CD4-positive, alpha-beta T cell treated with Interleukin-2 at 100 ng/mL for 4 hours (primary cell): ENCODE data around the gene KMT2D.
A peak's percentile ranks its signal among the peaks of the same experiment; 100 is the strongest.
"Not testable (repeated sequence)": the region's sequence is repeated elsewhere in the genome, so short reads cannot be mapped to it uniquely, and the experiment has no call there.

ENCODE experiments used
- DNase-seq: peaks from one replicate; pipeline ENCODE4 v3.0.0-alpha.2; 2020; ENCODE audit warnings: low spot score

The KMT2D gene

DNA sequence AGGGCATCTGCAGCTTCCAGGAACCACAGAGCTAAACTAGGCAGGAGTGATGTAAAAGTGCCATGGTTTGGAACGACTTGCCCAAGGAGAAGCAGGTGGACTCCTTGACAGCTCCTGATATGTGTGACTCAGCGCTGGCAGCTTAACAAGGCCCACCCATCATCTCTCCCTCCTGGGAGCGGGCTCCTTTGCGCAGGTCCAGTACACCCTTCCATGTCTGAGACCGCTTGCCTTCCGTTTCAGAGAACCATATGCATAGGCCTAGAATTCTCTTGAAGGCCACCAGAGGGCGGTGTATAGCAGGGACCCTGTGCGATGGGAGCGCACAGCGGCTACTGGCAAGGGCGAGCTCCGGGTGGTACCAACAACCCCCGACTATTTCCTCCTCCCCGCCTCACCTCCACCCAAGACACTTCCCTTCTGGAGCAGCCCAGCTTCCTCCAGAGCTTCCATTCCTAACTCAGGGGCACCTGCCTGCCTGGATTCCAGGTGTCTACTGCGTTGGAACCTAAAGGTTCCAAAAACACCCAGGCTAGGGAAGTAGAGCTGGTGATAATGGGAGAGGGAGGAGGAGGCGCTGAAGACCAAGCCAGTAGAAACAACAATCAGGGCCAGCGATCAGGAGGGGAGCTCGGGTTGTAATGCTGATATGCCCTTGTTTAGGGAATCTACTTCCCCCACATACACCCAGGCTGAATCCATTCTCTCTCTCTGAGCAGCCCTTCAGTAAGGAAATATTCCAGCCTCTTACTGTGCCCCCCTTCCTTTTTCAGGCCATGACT lies 27.7 kb upstream of the KMT2D start:
- peak; percentile 79 for DNase-seq

DNA sequence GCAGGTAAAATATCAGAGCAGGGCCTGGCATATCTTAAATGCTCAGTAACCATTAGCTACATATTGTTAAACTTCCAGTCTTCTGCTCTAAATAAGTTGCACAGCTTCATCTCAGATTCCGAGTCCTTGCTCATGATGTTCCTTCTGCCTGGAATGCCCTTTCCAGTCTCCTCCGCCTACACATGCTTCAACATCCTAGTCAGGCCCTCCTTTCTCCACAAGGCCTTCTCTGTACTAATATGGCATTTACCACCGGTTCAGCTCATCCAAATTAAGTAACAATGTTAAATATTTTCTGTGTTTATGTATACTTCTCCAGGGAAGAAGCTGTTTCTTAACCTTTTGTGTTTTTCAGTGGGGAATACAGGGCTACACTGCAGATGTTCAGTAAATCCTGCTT lies 25.5 kb upstream of the KMT2D start:
- no peak for DNase-seq

GRCh38 chr12:49084438-49084837 lies 23.8 kb upstream of the KMT2D start:
- DNase-seq: no peak

GRCh38 chr12:49079793-49080192 lies 19.2 kb upstream of the KMT2D start:
- no peak for DNase-seq

- no peak for DNase-seq
These were observed 10.4 kb upstream of the KMT2D start for GRCh38 chr12:49070971-49071370.

GRCh38 chr12:49069507-49070346 lies 9.1 kb upstream of the KMT2D start, which contains the start of gene RHEBL1:
Gene RHEBL1 (minus strand): TSS chr12:49069979. CDS start chr12:49069785, 194 bp downstream.
- DNase-seq: peak; percentile 99

GRCh38 chr12:49068879-49069506 lies 8.4 kb upstream of the KMT2D start:
- no peak for DNase-seq

- no peak for DNase-seq
These were observed 5.5 kb upstream of the KMT2D start for GRCh38 chr12:49066120-49066519.

GRCh38 chr12:49064767-49065152 lies 4.2 kb upstream of the KMT2D start:
- DNase-seq: no peak

DNA sequence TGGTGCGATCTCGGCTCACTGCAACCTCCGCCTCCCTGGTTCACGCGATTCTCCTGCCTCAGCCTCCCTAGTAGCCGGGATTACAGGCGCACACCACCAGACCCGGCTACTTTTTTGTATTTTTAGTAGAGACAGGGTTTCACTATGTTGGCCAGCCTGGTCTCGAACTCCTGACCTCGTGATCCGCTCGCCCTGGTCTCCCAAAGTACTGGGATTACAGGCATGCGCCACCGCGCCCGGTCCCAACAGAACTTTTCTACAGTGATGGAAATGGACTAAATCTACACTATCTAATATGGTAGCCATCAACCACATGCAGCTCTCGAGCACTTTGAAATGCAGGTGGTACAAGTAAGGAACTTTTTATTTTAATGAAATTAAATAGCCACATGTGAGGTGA lies 1.3 kb upstream of the KMT2D start:
- DNase-seq: not testable (repeated sequence)

- no peak for DNase-seq
These were observed 610 bp upstream of the KMT2D start for GRCh38 chr12:49061157-49061650.

- no peak for DNase-seq
These were observed 1.1 kb downstream of the KMT2D start for GRCh38 chr12:49059299-49060171.

GRCh38 chr12:49059045-49059298 lies 1.6 kb downstream of the KMT2D start:
- no peak for DNase-seq

- DNase-seq: no peak
These were observed 2.1 kb downstream of the KMT2D start for GRCh38 chr12:49058366-49059044.

- DNase-seq: no peak
These were observed 2.7 kb downstream of the KMT2D start for GRCh38 chr12:49057888-49058287.

DNA sequence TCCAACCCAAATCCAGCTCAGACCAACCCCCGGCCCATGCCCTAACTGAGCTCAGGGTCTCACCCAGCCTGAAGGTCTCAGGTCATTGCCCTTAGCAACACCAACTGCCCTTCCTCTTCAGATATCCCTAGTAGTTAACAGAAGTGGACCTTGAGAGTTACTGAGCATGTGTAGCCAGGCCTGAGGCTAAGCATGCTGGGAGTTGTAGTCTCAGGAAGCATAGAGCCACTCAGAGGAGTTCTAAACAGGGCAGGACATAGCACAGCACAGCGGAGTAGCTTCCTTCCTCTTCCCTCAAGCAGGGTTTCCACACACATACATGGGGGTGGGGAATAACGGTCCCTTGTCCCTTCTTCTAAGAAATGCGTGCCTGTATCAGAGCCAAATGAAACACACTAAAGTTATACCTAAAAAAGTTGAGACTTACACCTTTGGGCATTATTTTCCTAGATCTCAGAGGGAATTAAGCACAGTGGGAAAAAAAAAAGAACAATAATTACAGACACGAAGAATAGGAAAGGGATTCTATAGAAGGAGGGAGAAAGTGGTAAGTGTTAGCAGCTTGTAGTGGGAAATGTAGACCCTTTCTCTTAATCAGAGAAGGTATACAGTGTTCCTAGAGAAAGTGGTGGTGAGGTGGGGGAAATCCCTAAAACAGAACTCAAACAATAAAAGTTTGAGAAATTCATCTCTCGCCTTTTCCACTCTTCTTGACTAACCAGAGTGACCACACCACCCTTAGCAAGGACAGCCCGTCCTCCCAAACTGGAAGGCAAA lies 4.4 kb downstream of the KMT2D start:
- DNase-seq: peak; percentile 74

- DNase-seq: no peak
These were observed 5.5 kb downstream of the KMT2D start for GRCh38 chr12:49055092-49055491.

DNA sequence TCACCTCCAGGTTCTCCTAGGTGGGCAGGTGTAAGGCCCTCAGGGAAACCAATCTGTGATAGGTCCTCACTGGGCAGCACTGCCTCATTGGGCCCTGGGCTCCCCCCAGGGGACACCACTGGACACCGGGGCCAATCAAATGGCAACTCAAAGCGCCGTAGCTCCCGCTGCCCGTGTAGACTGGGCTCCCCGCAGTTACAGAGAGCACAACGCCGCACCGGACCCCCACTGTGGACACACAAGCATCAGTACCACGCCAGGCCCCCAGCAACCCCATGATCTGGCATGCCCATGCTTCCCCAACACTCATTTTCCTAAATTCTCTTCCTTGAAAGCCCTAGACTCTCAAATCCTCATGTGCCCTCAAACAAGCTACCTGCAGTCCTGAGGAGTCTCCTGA lies 6.1 kb downstream of the KMT2D start:
- DNase-seq: no peak

- no peak for DNase-seq
These were observed 6.5 kb downstream of the KMT2D start for GRCh38 chr12:49054096-49054495.

- DNase-seq: no peak
These were observed 8.0 kb downstream of the KMT2D start for GRCh38 chr12:49052451-49053208.
